ENCODE results near the gene KDM5B.

KDM5B gene

DNA sequence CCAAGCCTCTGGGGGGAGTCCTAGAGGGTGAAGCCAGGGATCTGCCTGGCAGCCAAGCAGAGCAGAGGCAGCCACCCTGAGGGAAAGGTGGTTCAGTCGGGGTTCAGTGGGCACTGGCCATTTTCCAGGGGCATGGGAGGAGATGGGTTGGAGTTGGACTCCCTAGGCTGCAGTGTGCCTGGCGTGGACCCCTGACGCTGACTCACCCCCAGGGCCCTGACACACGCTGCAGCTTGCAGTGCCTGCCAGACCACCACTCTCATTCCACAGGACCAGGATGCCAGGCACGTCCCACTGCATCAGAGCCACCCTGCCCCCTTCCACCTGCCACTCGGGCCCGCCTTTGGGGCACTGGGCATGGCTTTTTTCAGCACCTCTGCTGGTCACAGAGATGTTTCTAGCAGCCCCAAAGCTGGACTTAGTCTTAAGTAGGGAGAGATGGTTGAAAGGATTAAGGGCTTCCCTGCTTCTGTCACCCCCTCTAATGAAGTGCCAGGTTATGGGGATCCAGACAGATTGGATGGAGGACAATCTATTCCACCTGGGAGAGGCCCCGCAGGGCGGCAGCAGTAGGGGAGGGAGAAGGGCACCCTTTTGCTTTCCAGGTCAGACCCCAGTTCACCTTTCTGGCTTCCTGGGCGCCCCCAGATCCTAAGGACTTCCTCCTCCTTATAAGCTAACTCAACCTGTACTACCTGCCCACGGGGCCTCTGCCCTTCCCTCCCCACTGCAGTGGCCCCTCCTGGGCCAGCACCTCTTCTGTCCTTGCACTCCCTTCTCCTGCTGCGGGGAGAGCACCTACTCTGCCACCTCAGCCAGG, 99.6 kb downstream of the KDM5B start:
- Histone ChIP-seq H3K4me1 (ENCODE audit: control insufficient read depth, insufficient read depth, low read length) (no peaks in the 10 kb centered on the region; the same call in 1 of the 2 replicates), H3K27ac (ENCODE audit: extremely low read depth, low read depth, low read length) (no peak overlapping the region), H3K4me3 (ENCODE audit: low read depth, low read length) (no peak overlapping the region), H3K9me3 (ENCODE audit: control insufficient read depth, insufficient read depth, low read depth, low read length) (no peaks in the 10 kb centered on the region), H3K36me3 (ENCODE audit: control insufficient read depth in 2 of 2, insufficient read depth in 1 of 2, low read length in 2 of 2) (no peaks in the 10 kb centered on the region)
- CTCF ChIA-PET: interaction anchor here (0.6 to 0.8 kb wide), 3 partner anchors 10 to 218 kb away, joined by 3 to 4 read pairs (median 4); no protein-coding TSS in a partner anchor
- TF ChIP-seq, protein P1, sequence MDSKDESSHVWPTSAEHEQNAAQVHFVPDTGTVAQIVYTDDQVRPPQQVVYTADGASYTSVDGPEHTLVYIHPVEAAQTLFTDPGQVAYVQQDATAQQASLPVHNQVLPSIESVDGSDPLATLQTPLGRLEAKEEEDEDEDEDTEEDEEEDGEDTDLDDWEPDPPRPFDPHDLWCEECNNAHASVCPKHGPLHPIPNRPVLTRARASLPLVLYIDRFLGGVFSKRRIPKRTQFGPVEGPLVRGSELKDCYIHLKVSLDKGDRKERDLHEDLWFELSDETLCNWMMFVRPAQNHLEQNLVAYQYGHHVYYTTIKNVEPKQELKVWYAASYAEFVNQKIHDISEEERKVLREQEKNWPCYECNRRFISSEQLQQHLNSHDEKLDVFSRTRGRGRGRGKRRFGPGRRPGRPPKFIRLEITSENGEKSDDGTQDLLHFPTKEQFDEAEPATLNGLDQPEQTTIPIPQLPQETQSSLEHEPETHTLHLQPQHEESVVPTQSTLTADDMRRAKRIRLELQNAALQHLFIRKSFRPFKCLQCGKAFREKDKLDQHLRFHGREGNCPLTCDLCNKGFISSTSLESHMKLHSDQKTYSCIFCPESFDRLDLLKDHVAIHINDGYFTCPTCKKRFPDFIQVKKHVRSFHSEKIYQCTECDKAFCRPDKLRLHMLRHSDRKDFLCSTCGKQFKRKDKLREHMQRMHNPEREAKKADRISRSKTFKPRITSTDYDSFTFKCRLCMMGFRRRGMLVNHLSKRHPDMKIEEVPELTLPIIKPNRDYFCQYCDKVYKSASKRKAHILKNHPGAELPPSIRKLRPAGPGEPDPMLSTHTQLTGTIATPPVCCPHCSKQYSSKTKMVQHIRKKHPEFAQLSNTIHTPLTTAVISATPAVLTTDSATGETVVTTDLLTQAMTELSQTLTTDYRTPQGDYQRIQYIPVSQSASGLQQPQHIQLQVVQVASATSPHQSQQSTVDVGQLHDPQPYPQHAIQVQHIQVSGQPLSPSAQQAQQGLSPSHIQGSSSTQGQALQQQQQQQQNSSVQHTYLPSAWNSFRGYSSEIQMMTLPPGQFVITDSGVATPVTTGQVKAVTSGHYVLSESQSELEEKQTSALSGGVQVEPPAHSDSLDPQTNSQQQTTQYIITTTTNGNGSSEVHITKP (tag by site-specific recombination; IDR thresholded peaks at IDR 0.05): peak; percentile 36; the same call in 1 of the 2 replicates
- no peak for TF ChIP-seq ZNF664 (tag by site-specific recombination; IDR thresholded peaks at IDR 0.05)
- POLR2A ChIA-PET: no interaction called here

DNA sequence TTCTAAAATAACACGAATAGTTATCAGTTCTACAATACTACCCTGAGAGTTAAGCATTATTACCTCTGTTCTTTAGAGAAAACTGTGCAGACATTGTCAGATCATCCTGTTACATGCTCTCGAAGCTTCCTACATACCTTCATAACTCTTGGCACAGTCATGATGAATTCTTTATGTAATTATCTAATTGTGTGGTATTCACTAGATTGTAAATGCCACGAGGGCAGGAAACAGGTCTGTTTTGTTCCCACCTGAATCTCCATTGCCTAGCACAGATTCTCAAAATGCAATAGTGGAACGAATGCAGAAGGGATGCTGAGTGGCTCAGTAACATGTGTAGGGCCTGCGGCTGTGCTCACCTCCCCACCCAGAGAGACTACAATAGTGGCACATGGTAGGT, 101.4 kb downstream of the KDM5B start:
- H3K27ac ChIP-seq (ENCODE audit: extremely low read depth, low read depth, low read length): no peak overlapping the region
- ChIA-PET POLR2A (no interaction called here), CTCF (interaction anchor here (0.7 to 0.9 kb wide), 2 partner anchors 9 to 14 kb away, joined by 3 to 4 read pairs; no protein-coding TSS in a partner anchor)
- TF ChIP-seq ZNF654 (tag by site-specific recombination; IDR thresholded peaks at IDR 0.05; ENCODE audit: low read depth) (no peak), SCRT2 (tag by site-specific recombination; IDR thresholded peaks at IDR 0.05) (0 out of 2 replicates have a peak, but pooled peaks have one; percentile 1), YY1 (tag by site-specific recombination; IDR thresholded peaks at IDR 0.05) (no peak)
- TF ChIP-seq, protein P2, sequence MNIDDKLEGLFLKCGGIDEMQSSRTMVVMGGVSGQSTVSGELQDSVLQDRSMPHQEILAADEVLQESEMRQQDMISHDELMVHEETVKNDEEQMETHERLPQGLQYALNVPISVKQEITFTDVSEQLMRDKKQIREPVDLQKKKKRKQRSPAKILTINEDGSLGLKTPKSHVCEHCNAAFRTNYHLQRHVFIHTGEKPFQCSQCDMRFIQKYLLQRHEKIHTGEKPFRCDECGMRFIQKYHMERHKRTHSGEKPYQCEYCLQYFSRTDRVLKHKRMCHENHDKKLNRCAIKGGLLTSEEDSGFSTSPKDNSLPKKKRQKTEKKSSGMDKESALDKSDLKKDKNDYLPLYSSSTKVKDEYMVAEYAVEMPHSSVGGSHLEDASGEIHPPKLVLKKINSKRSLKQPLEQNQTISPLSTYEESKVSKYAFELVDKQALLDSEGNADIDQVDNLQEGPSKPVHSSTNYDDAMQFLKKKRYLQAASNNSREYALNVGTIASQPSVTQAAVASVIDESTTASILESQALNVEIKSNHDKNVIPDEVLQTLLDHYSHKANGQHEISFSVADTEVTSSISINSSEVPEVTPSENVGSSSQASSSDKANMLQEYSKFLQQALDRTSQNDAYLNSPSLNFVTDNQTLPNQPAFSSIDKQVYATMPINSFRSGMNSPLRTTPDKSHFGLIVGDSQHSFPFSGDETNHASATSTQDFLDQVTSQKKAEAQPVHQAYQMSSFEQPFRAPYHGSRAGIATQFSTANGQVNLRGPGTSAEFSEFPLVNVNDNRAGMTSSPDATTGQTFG (tag by site-specific recombination; IDR thresholded peaks at IDR 0.05; ENCODE audit: borderline replicate concordance): no peak
- TF ChIP-seq, protein P3, sequence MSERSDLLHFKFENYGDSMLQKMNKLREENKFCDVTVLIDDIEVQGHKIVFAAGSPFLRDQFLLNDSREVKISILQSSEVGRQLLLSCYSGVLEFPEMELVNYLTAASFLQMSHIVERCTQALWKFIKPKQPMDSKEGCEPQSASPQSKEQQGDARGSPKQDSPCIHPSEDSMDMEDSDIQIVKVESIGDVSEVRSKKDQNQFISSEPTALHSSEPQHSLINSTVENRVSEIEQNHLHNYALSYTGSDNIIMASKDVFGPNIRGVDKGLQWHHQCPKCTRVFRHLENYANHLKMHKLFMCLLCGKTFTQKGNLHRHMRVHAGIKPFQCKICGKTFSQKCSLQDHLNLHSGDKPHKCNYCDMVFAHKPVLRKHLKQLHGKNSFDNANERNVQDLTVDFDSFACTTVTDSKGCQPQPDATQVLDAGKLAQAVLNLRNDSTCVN (tag by site-specific recombination; optimal IDR thresholded peaks at IDR 0.05): no peak
- TF ChIP-seq, protein P4, sequence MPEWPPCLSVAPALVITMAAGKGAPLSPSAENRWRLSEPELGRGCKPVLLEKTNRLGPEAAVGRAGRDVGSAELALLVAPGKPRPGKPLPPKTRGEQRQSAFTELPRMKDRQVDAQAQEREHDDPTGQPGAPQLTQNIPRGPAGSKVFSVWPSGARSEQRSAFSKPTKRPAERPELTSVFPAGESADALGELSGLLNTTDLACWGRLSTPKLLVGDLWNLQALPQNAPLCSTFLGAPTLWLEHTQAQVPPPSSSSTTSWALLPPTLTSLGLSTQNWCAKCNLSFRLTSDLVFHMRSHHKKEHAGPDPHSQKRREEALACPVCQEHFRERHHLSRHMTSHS (tag by site-specific recombination; IDR thresholded peaks at IDR 0.05): no peak
- TF ChIP-seq, protein P5, sequence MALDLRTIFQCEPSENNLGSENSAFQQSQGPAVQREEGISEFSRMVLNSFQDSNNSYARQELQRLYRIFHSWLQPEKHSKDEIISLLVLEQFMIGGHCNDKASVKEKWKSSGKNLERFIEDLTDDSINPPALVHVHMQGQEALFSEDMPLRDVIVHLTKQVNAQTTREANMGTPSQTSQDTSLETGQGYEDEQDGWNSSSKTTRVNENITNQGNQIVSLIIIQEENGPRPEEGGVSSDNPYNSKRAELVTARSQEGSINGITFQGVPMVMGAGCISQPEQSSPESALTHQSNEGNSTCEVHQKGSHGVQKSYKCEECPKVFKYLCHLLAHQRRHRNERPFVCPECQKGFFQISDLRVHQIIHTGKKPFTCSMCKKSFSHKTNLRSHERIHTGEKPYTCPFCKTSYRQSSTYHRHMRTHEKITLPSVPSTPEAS (tag by site-specific recombination; IDR thresholded peaks at IDR 0.05): no peak
- H3K9me3 ChIP-seq (ENCODE audit: control insufficient read depth, insufficient read depth, low read depth, low read length): no peaks in the 10 kb centered on the region
- no peaks in the 10 kb centered on the region for H3K36me3 ChIP-seq (ENCODE audit: control insufficient read depth in 2 of 2, insufficient read depth in 1 of 2, low read length in 2 of 2)
- H3K4me3 ChIP-seq (ENCODE audit: low read depth, low read length): no peak overlapping the region
- H3K4me1 ChIP-seq (ENCODE audit: control insufficient read depth, insufficient read depth, low read length): no peaks in the 10 kb centered on the region; the same call in 1 of the 2 replicates

Measured in HEK293 (cell line).